OCI-LY3 (cell line): ENCODE data around the gene PCSK1N.

Experiments used
- H2AFZ ChIP-seq: fragments of 200-600, 300-600 bp; shearing (Covaris generic); 2 replicates; pipeline ENCODE4 v1.6.0; 2014; ENCODE audit warnings: antibody characterized with exemption, low read depth, low read length
- H3K27ac ChIP-seq: fragments of 200-600, 300-600 bp; sonication (generic); 2 replicates; pipeline ENCODE4 v1.5.1; 2014; ENCODE audit warnings: mild to moderate bottlenecking, low read length, moderate library complexity, mixed read lengths
- H3K27me3 ChIP-seq: fragments of 200-600, 300-600 bp; sonication (generic); 2 replicates; pipeline ENCODE4 v1.6.1; 2014; ENCODE audit warnings: low read depth, low read length, mixed read lengths
- H3K36me3 ChIP-seq: fragments of 200-600, 300-600 bp; sonication (generic); replicated peaks from 2 replicates; pipeline ENCODE3; 2014; ENCODE audit warnings: low read depth, low read length, mixed read lengths
- H3K4me1 ChIP-seq: fragments of 300-600, 200-600 bp; sonication (generic); 2 replicates; pipeline ENCODE4 v1.6.1; 2014; ENCODE audit warnings: low read length, mixed read lengths
- H3K4me2 ChIP-seq: fragments of 200-600, 300-600 bp; sonication (generic); 2 replicates; pipeline ENCODE4 v1.6.1; 2014; ENCODE audit warnings: low read length, mixed read lengths
- H3K4me3 ChIP-seq: fragments of 300-600, 200-600 bp; sonication (generic); 2 replicates; pipeline ENCODE4 v1.5.1; 2014; ENCODE audit warnings: antibody characterized with exemption, mild to moderate bottlenecking, low read length, moderate library complexity
- H3K79me2 ChIP-seq: fragments of 300-600, 200-600 bp; shearing (Covaris generic); 2 replicates; pipeline ENCODE4 v1.6.1; 2014; ENCODE audit warnings: mild to moderate bottlenecking, low read length, mixed read lengths
- H3K9ac ChIP-seq: fragments of 300-600, 200-600 bp; shearing (Covaris generic); 2 replicates; pipeline ENCODE4 v1.6.0; 2014; ENCODE audit warnings: mild to moderate bottlenecking, low read length, moderate library complexity
- H3K9me3 ChIP-seq: fragments of 200-600, 300-600 bp; shearing (Covaris generic); 2 replicates; pipeline ENCODE4 v1.6.1; 2014; ENCODE audit warnings: low read length, mixed read lengths; ENCODE audit not compliant: insufficient read depth
- H4K20me1 ChIP-seq: fragments of 200-600, 300-600 bp; sonication (generic); 2 replicates; pipeline ENCODE4 v1.6.1; 2016; ENCODE audit warnings: low read length, mixed read lengths; ENCODE audit not compliant: insufficient read depth
- CTCF ChIP-seq: fragments of 200-600, 300-600 bp; sonication (generic); IDR thresholded peaks from 2 replicates; pipeline ENCODE4 v1.5.1; 2014; ENCODE audit warnings: antibody characterized with exemption, low read length, low read depth
- EZH2phosphoT487 ChIP-seq: fragments of 200-600 bp; shearing (Covaris generic); IDR thresholded peaks from 2 replicates; pipeline ENCODE4 v1.6.1; 2018; ENCODE audit warnings: antibody characterized with exemption, mixed run types, low read depth

The PCSK1N gene

GRCh38 chrX:48782216-48782615 lies 53.2 kb downstream of the PCSK1N start:
- no peaks in the 10 kb centered on the region for H3K9me3 ChIP-seq
- H3K79me2 ChIP-seq, result no peaks in the 10 kb centered on the region
- H3K4me1 ChIP-seq, result no peaks in the 10 kb centered on the region
- TF ChIP-seq EZH2phosphoT487, result no peak
- TF ChIP-seq CTCF, result no peak
- no peak overlapping the region for H3K27ac ChIP-seq
- H2AFZ ChIP-seq, result no peak overlapping the region
- no peaks in the 10 kb centered on the region; the same call in 1 of the 2 replicates for H3K27me3 ChIP-seq
- H4K20me1 ChIP-seq, result no peaks in the 10 kb centered on the region
- no peaks in the 10 kb centered on the region for H3K36me3 ChIP-seq
- H3K4me3 ChIP-seq, result no peak overlapping the region
- no peak overlapping the region for H3K9ac ChIP-seq
- no peak overlapping the region for H3K4me2 ChIP-seq

- Histone ChIP-seq H3K4me2 (no peak overlapping the region), H4K20me1 (no peaks in the 10 kb centered on the region), H2AFZ (no peak overlapping the region), H3K4me1 (no peaks in the 10 kb centered on the region), H3K4me3 (no peak overlapping the region), H3K36me3 (no peaks in the 10 kb centered on the region), H3K27me3 (no peaks in the 10 kb centered on the region; the same call in 1 of the 2 replicates), H3K9ac (no peak overlapping the region), H3K27ac (no peak overlapping the region), H3K9me3 (no peaks in the 10 kb centered on the region), H3K79me2 (no peaks in the 10 kb centered on the region)
- TF ChIP-seq EZH2phosphoT487, result no peak
- TF ChIP-seq CTCF, result no peak
Measured at GRCh38 chrX:48781705-48782104, 53.7 kb downstream of the PCSK1N start.
